Epithelial cell of esophagus (primary cell): Measurements from ENCODE around the gene CTSK.
"Not testable (repeated sequence)": the region's sequence is repeated elsewhere in the genome, so short reads cannot be mapped to it uniquely, and the experiment has no call there.

Source experiments
- DNase-seq: peaks from one replicate; pipeline ENCODE4 v3.0.0; 2010; ENCODE audit warnings: low read depth
- H3K4me3 ChIP-seq: 2 replicates; pipeline ENCODE4 v1.5.1; 2011; ENCODE audit warnings: mild to moderate bottlenecking, low read length, control low read depth
- TF ChIP-seq, protein P1 (sequence below): IDR thresholded peaks from 2 replicates; pipeline ENCODE4 v1.5.1; 2011; ENCODE audit warnings: low read depth, mild to moderate bottlenecking, low read length, control low read depth, inconsistent platforms; ENCODE audit not compliant: insufficient read depth; ENCODE audit errors: missing control alignments

The CTSK gene

DNA sequence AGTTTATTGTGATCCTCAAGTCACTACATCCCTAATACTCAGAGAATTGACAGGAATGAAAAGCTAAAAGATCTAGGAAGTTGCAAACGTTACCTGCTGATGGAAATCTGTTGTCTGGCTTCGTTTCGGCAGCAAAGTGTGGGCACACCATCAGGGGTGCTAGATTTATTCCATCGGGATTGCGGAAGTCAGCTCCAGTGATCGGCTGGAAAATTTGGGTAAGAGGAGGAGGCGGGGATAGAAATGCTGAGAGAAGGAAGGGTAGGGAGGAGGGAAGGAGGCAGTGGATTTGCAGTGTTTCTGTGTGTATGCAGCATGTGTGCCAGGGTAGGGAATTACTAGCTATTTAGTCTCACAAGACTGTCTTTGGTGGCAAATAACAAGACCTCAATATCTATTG is at the start of gene CTSK:
TSS of gene CTSK (minus strand) at position 140 of the 400 bp plus-strand sequence. CDS start 1,455 bp downstream, outside the sequence.
- no peak within 1 kb of the TSS for H3K4me3 ChIP-seq
- no peak for DNase-seq

DNA sequence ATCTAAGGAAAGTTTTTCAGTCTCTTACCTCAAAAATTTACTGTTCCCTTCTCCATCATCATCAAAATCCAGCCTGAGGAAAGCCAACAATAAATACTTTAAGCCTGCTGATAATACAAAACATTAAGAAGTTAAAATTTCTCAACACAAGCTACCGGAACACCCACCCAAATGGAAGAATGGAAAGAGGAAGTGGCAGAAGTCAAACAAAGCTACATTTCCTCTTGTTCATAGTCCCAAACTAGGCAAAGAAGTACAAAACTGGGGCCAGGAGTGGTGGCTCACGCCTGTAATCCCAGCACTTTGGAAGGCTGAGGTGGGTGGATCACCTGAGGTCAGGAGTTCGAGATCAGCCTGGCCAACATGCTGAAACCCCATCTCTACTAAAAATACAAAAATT is 44.7 kb upstream of the CTSK start:
- DNase-seq, H3K4me3 ChIP-seq: not testable (repeated sequence)

More for the DNA sequence above, at the start of gene CTSK:
- TF ChIP-seq, protein P1, sequence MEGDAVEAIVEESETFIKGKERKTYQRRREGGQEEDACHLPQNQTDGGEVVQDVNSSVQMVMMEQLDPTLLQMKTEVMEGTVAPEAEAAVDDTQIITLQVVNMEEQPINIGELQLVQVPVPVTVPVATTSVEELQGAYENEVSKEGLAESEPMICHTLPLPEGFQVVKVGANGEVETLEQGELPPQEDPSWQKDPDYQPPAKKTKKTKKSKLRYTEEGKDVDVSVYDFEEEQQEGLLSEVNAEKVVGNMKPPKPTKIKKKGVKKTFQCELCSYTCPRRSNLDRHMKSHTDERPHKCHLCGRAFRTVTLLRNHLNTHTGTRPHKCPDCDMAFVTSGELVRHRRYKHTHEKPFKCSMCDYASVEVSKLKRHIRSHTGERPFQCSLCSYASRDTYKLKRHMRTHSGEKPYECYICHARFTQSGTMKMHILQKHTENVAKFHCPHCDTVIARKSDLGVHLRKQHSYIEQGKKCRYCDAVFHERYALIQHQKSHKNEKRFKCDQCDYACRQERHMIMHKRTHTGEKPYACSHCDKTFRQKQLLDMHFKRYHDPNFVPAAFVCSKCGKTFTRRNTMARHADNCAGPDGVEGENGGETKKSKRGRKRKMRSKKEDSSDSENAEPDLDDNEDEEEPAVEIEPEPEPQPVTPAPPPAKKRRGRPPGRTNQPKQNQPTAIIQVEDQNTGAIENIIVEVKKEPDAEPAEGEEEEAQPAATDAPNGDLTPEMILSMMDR, result no peak

DNA sequence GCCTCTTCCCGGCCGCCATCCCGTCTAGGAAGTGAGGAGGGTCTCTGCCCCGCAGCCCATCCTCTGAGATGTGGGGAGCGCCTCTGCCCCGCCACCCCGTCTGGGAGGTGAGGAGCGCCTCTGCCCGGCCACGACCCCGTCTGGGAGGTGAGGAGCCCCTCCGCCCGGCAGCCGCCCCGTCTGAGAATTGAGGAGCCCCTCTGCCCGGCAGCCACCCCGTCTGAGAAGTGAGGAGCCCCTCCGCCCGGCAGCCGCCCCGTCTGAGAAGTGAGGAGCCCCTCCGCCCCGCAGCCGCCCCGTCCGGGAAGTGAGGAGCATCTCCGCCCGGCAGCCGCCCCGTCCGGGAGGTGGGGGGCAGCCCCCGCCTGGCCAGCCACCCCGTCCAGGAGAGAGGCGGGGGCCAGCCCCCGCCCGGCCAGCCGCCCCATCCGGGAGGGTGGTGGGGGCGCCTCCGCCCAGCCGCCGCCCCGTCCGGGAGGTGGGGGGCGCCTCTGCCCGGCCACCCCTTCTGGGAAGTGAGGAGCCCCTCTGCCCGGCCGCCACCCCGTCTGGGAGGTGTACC is 42.8 kb upstream of the CTSK start:
- not testable (repeated sequence) for H3K4me3 ChIP-seq, DNase-seq

DNA sequence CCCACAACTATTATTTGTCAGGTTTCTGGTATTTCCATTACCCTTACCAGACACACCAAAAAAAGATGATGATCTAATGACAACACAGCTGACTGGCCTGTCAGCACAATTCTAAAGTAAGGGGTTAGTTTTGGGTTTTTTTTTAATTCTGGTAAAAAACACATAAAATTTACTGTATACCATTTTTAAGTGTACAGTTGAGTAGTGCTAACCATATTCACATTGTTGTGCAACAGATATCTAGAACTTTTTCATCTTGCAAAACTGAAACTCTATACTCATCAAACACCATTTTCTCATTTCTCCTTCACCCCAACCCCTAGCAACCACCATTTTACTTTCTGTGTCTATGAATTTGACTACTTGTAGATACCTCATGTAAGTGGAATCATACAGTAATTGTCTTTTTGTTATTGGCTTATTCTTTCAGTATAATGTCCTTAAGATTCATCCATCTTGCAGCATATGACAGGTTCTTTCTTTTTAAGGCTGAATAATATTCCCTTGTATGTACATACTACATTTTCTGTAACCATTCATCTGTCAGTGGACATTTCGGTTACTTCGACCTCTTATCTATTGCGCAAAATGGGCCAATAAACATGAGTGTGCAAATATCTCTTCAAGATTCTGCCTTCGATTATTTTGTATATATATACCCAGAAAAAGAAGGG is 38.5 kb upstream of the CTSK start:
- TF ChIP-seq, protein P1, result no peak
- DNase-seq, result no peak

DNA sequence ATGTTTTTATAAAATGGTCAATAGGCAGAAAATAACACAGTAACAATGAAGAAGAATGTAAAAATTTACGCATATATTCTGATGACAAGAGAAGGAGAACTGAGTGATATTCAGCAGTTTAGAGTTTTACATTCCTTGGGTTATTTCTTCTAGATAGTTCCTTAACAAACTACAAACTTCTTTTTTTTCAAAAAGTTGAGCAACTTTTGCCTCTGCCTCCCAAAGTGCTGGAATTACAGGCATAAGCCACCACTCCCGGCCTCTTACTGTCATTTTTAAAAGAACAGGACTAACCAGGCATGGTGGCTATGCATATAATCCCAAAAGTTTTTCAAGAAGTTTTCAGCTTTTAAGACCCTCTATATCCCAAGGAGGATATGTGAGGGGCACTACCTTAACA is 35.4 kb upstream of the CTSK start:
- H3K4me3 ChIP-seq, result no peak overlapping the region
- TF ChIP-seq, protein P1, result no peak
- no peak for DNase-seq

More for the DNA sequence above, 38.5 kb upstream of the CTSK start:
- no peak overlapping the region for H3K4me3 ChIP-seq

DNA sequence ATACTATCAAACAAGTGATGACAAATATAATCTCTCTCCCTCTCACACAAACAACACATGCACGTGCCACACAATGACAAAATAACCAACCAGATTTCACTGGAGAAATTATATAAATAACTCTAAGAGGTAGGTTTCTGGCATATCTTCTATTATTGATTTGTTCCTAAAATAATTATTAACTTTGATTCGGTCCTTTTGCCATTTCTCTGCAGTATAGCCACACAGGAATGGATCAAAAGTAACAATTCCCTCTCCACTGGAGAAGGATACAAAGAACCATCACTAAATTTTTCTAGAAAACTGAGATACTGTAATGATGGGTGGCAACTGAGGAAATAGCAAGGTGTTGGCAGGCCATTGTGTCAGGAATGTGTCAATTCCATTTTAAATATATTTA is 34.9 kb upstream of the CTSK start:
- no peak for DNase-seq
- H3K4me3 ChIP-seq, result no peak overlapping the region
- TF ChIP-seq, protein P1, result no peak

DNA sequence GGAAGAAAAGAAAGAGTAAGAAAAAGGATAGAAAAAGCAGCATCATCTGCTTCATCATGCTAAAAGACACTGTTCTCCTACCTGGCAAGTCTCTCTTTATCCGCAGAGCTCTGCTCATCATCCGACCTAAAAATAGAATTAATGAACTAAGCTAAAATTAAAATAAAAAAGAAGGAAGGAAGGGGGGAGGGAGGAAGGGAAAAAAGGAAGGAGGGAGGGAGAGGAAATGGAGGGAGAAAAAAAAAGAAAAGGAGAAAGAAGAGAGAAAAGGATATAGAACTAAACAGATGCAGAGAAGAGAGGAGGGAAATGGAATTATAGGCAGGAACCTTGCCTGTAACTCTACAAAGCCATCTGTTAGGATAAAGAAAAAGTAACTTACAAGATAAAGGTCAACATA is 34.3 kb upstream of the CTSK start:
- no peak overlapping the region for H3K4me3 ChIP-seq
- no peak for DNase-seq
- TF ChIP-seq, protein P1, result no peak

DNA sequence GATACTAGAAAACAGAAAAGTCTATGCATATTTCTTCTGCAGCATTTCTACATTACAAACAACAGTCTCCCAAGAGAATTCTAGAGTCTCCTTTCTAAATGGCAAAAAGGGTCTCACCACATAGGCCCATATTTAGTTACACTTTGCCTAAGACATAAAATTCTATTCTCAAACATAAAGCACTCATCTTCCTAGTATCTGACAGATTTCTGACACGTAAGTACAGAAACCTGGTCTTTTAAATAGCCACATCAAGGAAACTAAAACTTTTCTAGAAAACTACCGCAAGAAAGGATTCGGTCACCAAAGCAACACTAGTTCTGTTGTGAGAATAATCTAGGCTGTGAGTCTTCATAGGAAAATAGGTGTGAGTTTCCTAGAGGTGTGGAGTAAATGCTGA is 33.6 kb upstream of the CTSK start:
- DNase-seq, result no peak
- no peak overlapping the region for H3K4me3 ChIP-seq
- TF ChIP-seq, protein P1, result no peak

DNA sequence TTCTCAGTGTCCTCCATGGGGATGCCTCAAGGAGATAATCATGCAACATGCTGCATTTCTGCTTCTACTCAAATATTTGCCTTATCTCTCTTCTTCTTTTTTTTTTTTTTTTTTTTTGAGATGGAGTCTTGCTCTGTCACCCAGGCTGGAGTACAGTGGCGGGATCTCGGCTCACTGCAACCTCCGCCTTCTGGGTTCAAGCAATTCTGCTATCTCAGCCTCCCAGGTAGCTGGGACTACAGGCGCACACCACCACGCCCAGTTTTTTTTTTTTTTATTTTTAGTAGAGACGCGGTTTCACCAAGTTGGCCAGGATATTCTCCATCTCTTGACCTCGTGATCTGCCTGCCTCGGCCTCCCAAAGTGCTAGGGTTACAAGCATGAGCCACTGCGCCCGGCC is 32.8 kb upstream of the CTSK start:
- H3K4me3 ChIP-seq, DNase-seq: not testable (repeated sequence)
